ENCODE measurements around the gene RUNX1. TPM values are rescaled to one million over a fixed set of nuclear protein-coding genes. Genes with fewer than 3 reads are reported as not detected.

Gene RUNX1
- total and polyA plus RNA-seq, 7 donors: 8.7 to 230 (median 30.1) TPM

GRCh38 chr21:34801519-34802132 lies 247.5 kb downstream of the RUNX1 start:
- no peaks in the 10 kb centered on the region for H3K27me3 ChIP-seq (ENCODE audit: insufficient read depth in 3 of 3, low read length in 2 of 3)
- TF ChIP-seq CTCF (IDR thresholded peaks at IDR 0.05): no peak
- DNase-seq (no peak), ATAC-seq (peak in 2 of 4 donors; percentile 26 to 46)
- intact Hi-C loops (cut with DNase I): no loop called here
- H3K4me3 ChIP-seq: no peak overlapping the region
- peaks cover 5 to 66% of the 10 kb centered on the region in 2 donors for H3K36me3 ChIP-seq (ENCODE audit: insufficient read depth in 1 of 2, low read depth in 1 of 2)
- H3K27ac ChIP-seq: peak overlapping the region; percentile 32
- no peaks in the 10 kb centered on the region for H3K9me3 ChIP-seq
- H3K4me1 ChIP-seq: peaks cover 54% of the 10 kb centered on the region
- 47 to 66% (median 65%) methylated on average over 2 of the region's 2 CpGs for WGBS, 3 donors

GRCh38 chr21:34800797-34801518 lies 248.1 kb downstream of the RUNX1 start:
- Histone ChIP-seq H3K36me3 (ENCODE audit: insufficient read depth in 1 of 2, low read depth in 1 of 2) (peaks cover 5 to 66% of the 10 kb centered on the region in 2 donors), H3K27ac (peak overlapping the region; percentile 17), H3K4me3 (no peak overlapping the region), H3K27me3 (ENCODE audit: insufficient read depth in 3 of 3, low read length in 2 of 3) (no peaks in the 10 kb centered on the region), H3K9me3 (no peaks in the 10 kb centered on the region), H3K4me1 (peaks cover 58% of the 10 kb centered on the region)
- WGBS, 3 donors: 51 to 69% (median 60%) methylated on average over 7 of the region's 7 CpGs
- ATAC-seq (peak in 2 of 4 donors; percentile 35 to 43), DNase-seq (no peak)
- TF ChIP-seq CTCF (IDR thresholded peaks at IDR 0.05): no peak
- intact Hi-C loops (cut with DNase I): no loop called here

- ATAC-seq (no peak), DNase-seq (no peak)
- no peaks in the 10 kb centered on the region for H3K9me3 ChIP-seq
- H3K4me1 ChIP-seq: peaks cover 77% of the 10 kb centered on the region
- no peaks in the 10 kb centered on the region for H3K27me3 ChIP-seq (ENCODE audit: insufficient read depth in 3 of 3, low read length in 2 of 3)
- no peak for TF ChIP-seq CTCF (IDR thresholded peaks at IDR 0.05)
- 94 to 98% (median 95%) methylated on average over 6 of the region's 6 CpGs for WGBS, 3 donors
- H3K27ac ChIP-seq: peak overlapping the region; percentile 75
- H3K36me3 ChIP-seq (ENCODE audit: insufficient read depth in 1 of 2, low read depth in 1 of 2): peaks cover 5 to 77% of the 10 kb centered on the region in 2 donors
- H3K4me3 ChIP-seq: no peak overlapping the region
- intact Hi-C loops (cut with DNase I): loop anchor here (5.0 kb wide), 3 partner anchors 38 to 88 kb away; no protein-coding TSS in a partner anchor
Observed at GRCh38 chr21:34799092-34799491, 250.0 kb downstream of the RUNX1 start.

GRCh38 chr21:34797921-34798535 lies 251.1 kb downstream of the RUNX1 start:
- Histone ChIP-seq H3K36me3 (ENCODE audit: insufficient read depth in 1 of 2, low read depth in 1 of 2) (peaks cover 5 to 79% of the 10 kb centered on the region in 2 donors), H3K27me3 (ENCODE audit: insufficient read depth in 3 of 3, low read length in 2 of 3) (no peaks in the 10 kb centered on the region), H3K27ac (peak overlapping the region; percentile 75), H3K4me1 (peaks cover 77% of the 10 kb centered on the region), H3K9me3 (no peaks in the 10 kb centered on the region), H3K4me3 (no peak overlapping the region)
- ATAC-seq (no peak), DNase-seq (no peak)
- WGBS, 3 donors: 86 to 91% (median 89%) methylated on average over 8 of the region's 8 CpGs
- intact Hi-C loops (cut with DNase I): loop anchor here (5.0 kb wide), 3 partner anchors 39 to 89 kb away; no protein-coding TSS in a partner anchor
- no peak for TF ChIP-seq CTCF (IDR thresholded peaks at IDR 0.05)

Measured in psoas muscle (tissue), 8 donors.